Neural cell (in vitro differentiated cells): ENCODE measurements around the gene ROR2.

ENCODE experiments used
- RAD21 ChIP-seq: fragments of 450-650 bp; conservative IDR thresholded peaks from 2 replicates; pipeline ENCODE4 v1.6.1; 2014; ENCODE audit warnings: antibody characterized with exemption, mild to moderate bottlenecking, moderate library complexity
- TF ChIP-seq, protein P1 (sequence below): fragments of 450-650 bp; IDR thresholded peaks from 2 replicates; pipeline ENCODE4 v1.5.1; 2014; ENCODE audit warnings: antibody characterized with exemption, mild to moderate bottlenecking, moderate library complexity; ENCODE audit not compliant: poor library complexity, severe bottlenecking

- no peak for TF ChIP-seq RAD21
- TF ChIP-seq, protein P1, sequence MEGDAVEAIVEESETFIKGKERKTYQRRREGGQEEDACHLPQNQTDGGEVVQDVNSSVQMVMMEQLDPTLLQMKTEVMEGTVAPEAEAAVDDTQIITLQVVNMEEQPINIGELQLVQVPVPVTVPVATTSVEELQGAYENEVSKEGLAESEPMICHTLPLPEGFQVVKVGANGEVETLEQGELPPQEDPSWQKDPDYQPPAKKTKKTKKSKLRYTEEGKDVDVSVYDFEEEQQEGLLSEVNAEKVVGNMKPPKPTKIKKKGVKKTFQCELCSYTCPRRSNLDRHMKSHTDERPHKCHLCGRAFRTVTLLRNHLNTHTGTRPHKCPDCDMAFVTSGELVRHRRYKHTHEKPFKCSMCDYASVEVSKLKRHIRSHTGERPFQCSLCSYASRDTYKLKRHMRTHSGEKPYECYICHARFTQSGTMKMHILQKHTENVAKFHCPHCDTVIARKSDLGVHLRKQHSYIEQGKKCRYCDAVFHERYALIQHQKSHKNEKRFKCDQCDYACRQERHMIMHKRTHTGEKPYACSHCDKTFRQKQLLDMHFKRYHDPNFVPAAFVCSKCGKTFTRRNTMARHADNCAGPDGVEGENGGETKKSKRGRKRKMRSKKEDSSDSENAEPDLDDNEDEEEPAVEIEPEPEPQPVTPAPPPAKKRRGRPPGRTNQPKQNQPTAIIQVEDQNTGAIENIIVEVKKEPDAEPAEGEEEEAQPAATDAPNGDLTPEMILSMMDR: no peak
Observed at GRCh38 chr9:91775708-91776028, 174.4 kb downstream of the ROR2 start.
